ENCODE data around the gene AVPI1. TPM values are rescaled to one million over a fixed set of nuclear protein-coding genes. Genes with fewer than 3 reads are reported as not detected.

The AVPI1 gene
- total and polyA plus RNA-seq, 2 donors from 2014 or later: 10.7 to 15.5 TPM

DNA sequence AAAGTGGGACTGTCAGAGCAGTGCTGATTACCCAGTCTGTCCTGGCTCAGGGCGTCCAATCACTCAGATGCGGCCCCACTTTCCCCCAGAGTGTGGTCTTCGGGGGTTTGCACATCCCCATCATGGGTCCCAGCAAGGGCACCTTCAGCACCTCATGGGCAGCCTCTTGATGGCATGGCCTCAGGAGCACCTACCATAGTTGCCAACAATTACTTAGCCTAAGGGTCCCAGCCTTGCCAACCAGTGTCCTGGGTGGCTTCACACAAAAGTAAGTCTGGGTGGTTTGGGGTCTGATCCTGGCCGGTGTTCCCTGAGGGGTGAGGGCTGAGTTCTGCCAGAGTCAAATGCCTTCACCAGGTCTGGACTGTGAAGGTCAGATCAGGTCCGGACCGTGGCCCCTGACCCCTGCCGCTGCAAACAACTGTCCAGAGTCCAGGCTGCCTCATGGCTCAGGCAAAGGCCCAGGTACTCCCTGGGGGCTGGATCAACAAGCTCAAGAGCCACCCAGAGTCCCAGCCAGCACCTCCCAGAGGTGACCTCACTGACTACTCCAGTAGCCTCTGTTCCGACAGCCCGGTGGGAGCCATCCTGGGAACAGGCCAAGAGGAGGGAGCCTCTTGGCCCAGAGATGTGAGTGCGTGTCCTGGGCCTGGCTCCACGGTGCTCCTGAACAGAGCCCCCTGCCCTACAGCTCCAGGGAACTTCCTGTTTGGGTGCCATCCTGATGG, 20.3 kb upstream of the AVPI1 start:
- Histone ChIP-seq H3K36me3 (ENCODE audit: control insufficient read depth in 2 of 3, insufficient read depth in 3 of 3, low read length in 3 of 3) (no peaks in the 10 kb centered on the region), H3K4me1 (ENCODE audit: control insufficient read depth in 2 of 3, insufficient read depth in 2 of 3, low read depth in 1 of 3, low read length in 3 of 3) (peaks cover 0 to 5% (median 0%) of the 10 kb centered on the region in 3 donors), H3K4me3 (ENCODE audit: low read length in 3 of 3) (no peak overlapping the region), H3K9me3 (ENCODE audit: control insufficient read depth in 2 of 3, insufficient read depth in 1 of 3, low read length in 3 of 3) (no peaks in the 10 kb centered on the region), H3K27ac (ENCODE audit: low read depth in 2 of 2, low read length in 2 of 2) (no peak overlapping the region), H3K9ac (ENCODE audit: low read length in 3 of 3) (no peak overlapping the region), H3K27me3 (ENCODE audit: control insufficient read depth, insufficient read depth, low read length) (no peaks in the 10 kb centered on the region)
- TF ChIP-seq, protein P1, sequence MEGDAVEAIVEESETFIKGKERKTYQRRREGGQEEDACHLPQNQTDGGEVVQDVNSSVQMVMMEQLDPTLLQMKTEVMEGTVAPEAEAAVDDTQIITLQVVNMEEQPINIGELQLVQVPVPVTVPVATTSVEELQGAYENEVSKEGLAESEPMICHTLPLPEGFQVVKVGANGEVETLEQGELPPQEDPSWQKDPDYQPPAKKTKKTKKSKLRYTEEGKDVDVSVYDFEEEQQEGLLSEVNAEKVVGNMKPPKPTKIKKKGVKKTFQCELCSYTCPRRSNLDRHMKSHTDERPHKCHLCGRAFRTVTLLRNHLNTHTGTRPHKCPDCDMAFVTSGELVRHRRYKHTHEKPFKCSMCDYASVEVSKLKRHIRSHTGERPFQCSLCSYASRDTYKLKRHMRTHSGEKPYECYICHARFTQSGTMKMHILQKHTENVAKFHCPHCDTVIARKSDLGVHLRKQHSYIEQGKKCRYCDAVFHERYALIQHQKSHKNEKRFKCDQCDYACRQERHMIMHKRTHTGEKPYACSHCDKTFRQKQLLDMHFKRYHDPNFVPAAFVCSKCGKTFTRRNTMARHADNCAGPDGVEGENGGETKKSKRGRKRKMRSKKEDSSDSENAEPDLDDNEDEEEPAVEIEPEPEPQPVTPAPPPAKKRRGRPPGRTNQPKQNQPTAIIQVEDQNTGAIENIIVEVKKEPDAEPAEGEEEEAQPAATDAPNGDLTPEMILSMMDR (IDR thresholded peaks at IDR 0.05; ENCODE audit: borderline replicate concordance, extremely low read depth, insufficient read depth): no peak
- intact Hi-C loops (cut with DNase I): no loop called here
- DNase-seq (no peak), FAIRE-seq (no peak)

DNA sequence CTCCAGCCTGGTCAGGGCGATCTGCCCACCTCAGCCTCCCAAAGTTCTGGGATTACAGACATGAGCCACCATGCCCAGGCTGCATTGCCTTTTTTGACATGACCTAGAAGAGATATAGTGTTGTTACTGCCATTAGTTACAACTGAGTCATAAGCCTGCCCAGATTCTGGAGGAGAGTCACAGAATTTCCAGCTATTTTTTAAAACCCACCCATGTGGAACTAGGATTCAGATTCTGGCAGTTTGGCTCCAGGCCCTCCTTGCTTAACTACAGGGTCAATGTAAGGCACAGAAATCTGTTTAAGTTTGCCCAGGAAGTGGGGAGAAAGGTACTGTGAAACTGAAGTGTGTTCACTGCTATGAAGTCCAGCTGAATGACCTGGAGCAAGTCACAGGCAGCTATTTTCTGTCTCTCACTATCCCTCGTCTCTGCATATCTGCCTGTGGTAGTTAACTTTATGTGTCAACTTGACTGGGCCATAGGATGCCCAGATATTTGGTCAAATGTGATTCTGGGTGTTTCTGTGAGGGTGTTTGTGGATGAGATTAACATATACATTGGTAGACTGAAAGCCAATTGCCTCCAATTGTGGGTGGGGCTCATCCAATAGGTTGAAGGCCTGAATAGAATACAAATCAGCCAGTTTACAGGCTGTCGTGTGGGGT, 18.1 kb upstream of the AVPI1 start:
- intact Hi-C loops (cut with DNase I): no loop called here
- FAIRE-seq: no peak
- Histone ChIP-seq H3K27ac (ENCODE audit: low read depth in 2 of 2, low read length in 2 of 2) (no peak overlapping the region), H3K9ac (ENCODE audit: low read length in 3 of 3) (no peak overlapping the region), H3K36me3 (ENCODE audit: control insufficient read depth in 2 of 3, insufficient read depth in 3 of 3, low read length in 3 of 3) (no peaks in the 10 kb centered on the region), H3K4me3 (ENCODE audit: low read length in 3 of 3) (no peak overlapping the region), H3K27me3 (ENCODE audit: control insufficient read depth, insufficient read depth, low read length) (no peaks in the 10 kb centered on the region), H3K9me3 (ENCODE audit: control insufficient read depth in 2 of 3, insufficient read depth in 1 of 3, low read length in 3 of 3) (no peaks in the 10 kb centered on the region), H3K4me1 (ENCODE audit: control insufficient read depth in 2 of 3, insufficient read depth in 2 of 3, low read depth in 1 of 3, low read length in 3 of 3) (peaks cover 0 to 5% (median 0%) of the 10 kb centered on the region in 3 donors)
- TF ChIP-seq, protein P1 (IDR thresholded peaks at IDR 0.05; ENCODE audit: borderline replicate concordance, extremely low read depth, insufficient read depth): no peak
- no peak for DNase-seq

DNA sequence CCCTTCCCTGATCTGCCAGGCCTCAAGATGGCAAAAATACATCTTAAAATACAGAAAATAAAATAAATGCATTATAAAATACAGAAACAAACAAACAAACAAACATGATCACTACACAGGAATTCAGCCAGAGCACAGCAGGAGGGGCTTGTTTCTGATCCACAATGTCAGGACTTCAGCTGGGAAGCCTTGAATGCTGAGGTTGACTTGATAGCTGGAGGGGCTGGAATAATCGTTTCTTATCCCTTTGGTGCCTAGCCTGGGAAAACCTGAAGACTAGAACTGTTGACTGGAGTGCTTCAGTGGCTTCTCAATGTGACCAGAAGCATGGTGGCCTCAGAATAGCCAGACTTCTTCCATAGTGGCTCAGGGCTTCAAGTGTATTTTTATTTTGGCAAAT, 17.3 kb upstream of the AVPI1 start:
- FAIRE-seq (no peak), DNase-seq (no peak)
- H3K9me3 ChIP-seq (ENCODE audit: control insufficient read depth in 2 of 3, insufficient read depth in 1 of 3, low read length in 3 of 3): no peaks in the 10 kb centered on the region
- no peak overlapping the region for H3K4me3 ChIP-seq (ENCODE audit: low read length in 3 of 3)
- no peak overlapping the region for H3K9ac ChIP-seq (ENCODE audit: low read length in 3 of 3)
- no peak overlapping the region for H3K27ac ChIP-seq (ENCODE audit: low read depth in 2 of 2, low read length in 2 of 2)
- H3K36me3 ChIP-seq (ENCODE audit: control insufficient read depth in 2 of 3, insufficient read depth in 3 of 3, low read length in 3 of 3): no peaks in the 10 kb centered on the region
- TF ChIP-seq, protein P1 (IDR thresholded peaks at IDR 0.05; ENCODE audit: borderline replicate concordance, extremely low read depth, insufficient read depth): no peak
- peaks cover 0 to 4% (median 0%) of the 10 kb centered on the region in 3 donors for H3K4me1 ChIP-seq (ENCODE audit: control insufficient read depth in 2 of 3, insufficient read depth in 2 of 3, low read depth in 1 of 3, low read length in 3 of 3)
- no peaks in the 10 kb centered on the region for H3K27me3 ChIP-seq (ENCODE audit: control insufficient read depth, insufficient read depth, low read length)
- intact Hi-C loops (cut with DNase I): no loop called here

All from kidney (tissue), 14 donors.